SK-N-SH treated with all-trans-retinoic acid at 6 μM for 48 hours (cell line): ENCODE data around the gene MAGEA11.

Experiments
- ARNTL ChIP-seq: fragments of 450-650 bp; formaldehyde crosslinking; IDR thresholded peaks from 2 replicates; pipeline ENCODE4 v1.5.0; 2020; ENCODE audit warnings: low read depth, mild to moderate bottlenecking, moderate library complexity, borderline replicate concordance
- CREB5 ChIP-seq: fragments of 250-450 bp; sonication (Bioruptor Pico); IDR thresholded peaks from 2 replicates; pipeline ENCODE4 v1.5.1; 2020; ENCODE audit warnings: low read depth, mild to moderate bottlenecking, moderate library complexity
- GLIS3 ChIP-seq: fragments of 250-450 bp; sonication (Bioruptor Pico); IDR thresholded peaks from 2 replicates; pipeline ENCODE4 v1.5.0; 2020; ENCODE audit warnings: mild to moderate bottlenecking, moderate library complexity
- OSR1 ChIP-seq: fragments of 250-450 bp; sonication (Bioruptor Pico); IDR thresholded peaks from 2 replicates; pipeline ENCODE4 v1.8.0; 2022; ENCODE audit warnings: moderate library complexity, mild to moderate bottlenecking, inconsistent platforms
- PATZ1 ChIP-seq: fragments of 250-450 bp; sonication (Bioruptor Pico); IDR thresholded peaks from 2 replicates; pipeline ENCODE4 v1.8.0; 2020; ENCODE audit warnings: mild to moderate bottlenecking, moderate library complexity, borderline replicate concordance
- POU6F1 ChIP-seq: fragments of 250-450 bp; sonication (Bioruptor Pico); IDR thresholded peaks from 2 replicates; pipeline ENCODE4 v1.8.0; 2021; ENCODE audit warnings: low read depth, mild to moderate bottlenecking, moderate library complexity, borderline replicate concordance
- PPARA ChIP-seq: fragments of 250-450 bp; sonication (Bioruptor Pico); IDR thresholded peaks from 2 replicates; pipeline ENCODE4 v1.5.0; 2020; ENCODE audit warnings: mild to moderate bottlenecking, borderline replicate concordance
- RARB ChIP-seq: fragments of 250-450 bp; sonication (Bioruptor Pico); IDR thresholded peaks from 2 replicates; pipeline ENCODE4 v1.8.0; 2021; ENCODE audit warnings: mild to moderate bottlenecking, moderate library complexity
- SNAI2 ChIP-seq: fragments of 250-450 bp; sonication (Bioruptor Pico); IDR thresholded peaks from 2 replicates; pipeline ENCODE4 v1.5.0; 2020; ENCODE audit warnings: mild to moderate bottlenecking, moderate library complexity
- TCF4 ChIP-seq: fragments of 250-450 bp; sonication (Bioruptor Pico); IDR thresholded peaks from 2 replicates; pipeline ENCODE4 v1.8.0; 2021; ENCODE audit warnings: mild to moderate bottlenecking, moderate library complexity, borderline replicate concordance
- ZFP3 ChIP-seq: fragments of 250-450 bp; sonication (Bioruptor Pico); IDR thresholded peaks from 2 replicates; pipeline ENCODE4 v1.5.0; 2020; ENCODE audit warnings: mild to moderate bottlenecking, moderate library complexity
- ZFP30 ChIP-seq: fragments of 450-650 bp; formaldehyde crosslinking; IDR thresholded peaks from 2 replicates; pipeline ENCODE4 v1.5.0; 2022; ENCODE audit warnings: mild to moderate bottlenecking, moderate library complexity
- ZNF565 ChIP-seq: fragments of 450-650 bp; formaldehyde crosslinking; conservative IDR thresholded peaks from 2 replicates; pipeline ENCODE4 v1.5.0; 2020; ENCODE audit warnings: low read depth, mild to moderate bottlenecking, moderate library complexity

- TF ChIP-seq ZNF565 (no peak), OSR1 (CRISPR knock-in tag) (no peak), ARNTL (CRISPR knock-in tag) (no peak), POU6F1 (CRISPR knock-in tag) (no peak), RARB (no peak), GLIS3 (CRISPR knock-in tag) (no peak), CREB5 (no peak), ZFP3 (CRISPR knock-in tag) (no peak), ZFP30 (CRISPR knock-in tag) (no peak), PATZ1 (no peak), PPARA (no peak), SNAI2 (no peak), TCF4 (no peak)
These were observed 29.8 kb upstream of the MAGEA11 start for GRCh38 chrX:149682031-149682430.
